Activated naive CD8-positive, alpha-beta T cell treated with anti-CD3 and anti-CD28 coated beads, Interleukin-2, amount 10 ng/mL, durations not matched to agents 7 days and 5 days (primary cell): ENCODE results near the gene ITGA4. TPM values are rescaled to one million over a fixed set of nuclear protein-coding genes. Genes with fewer than 3 reads are reported as not detected.
"Not testable (repeated sequence)": the region's sequence is repeated elsewhere in the genome, so short reads cannot be mapped to it uniquely, and the experiment has no call there.

Experiments
- ATAC-seq: fragments of 150-1000 bp; cut with Tn5 transposase; one replicate; pipeline ENCODE4 v1.10.0; 2021; ENCODE audit warnings: low read depth, moderate library complexity
- POLR2A ChIA-PET: fragments of 350-600 bp; sonication (Branson Sonifier 250); formaldehyde crosslinking; loops from one replicate; lab custom pipeline; 2021; ENCODE audit warnings: antibody characterized with exemption; lab: Charles Lee
- DNase-seq: peaks from one replicate; pipeline ENCODE4 v3.0.0; 2021
- H3K27ac Mint-ChIP-seq: one replicate; pipeline ENCODE4 v1.8.0; 2022; ENCODE audit warnings: mild to moderate bottlenecking, mixed read lengths
- H3K27me3 Mint-ChIP-seq: one replicate; pipeline ENCODE4 v1.8.0; 2022; ENCODE audit warnings: mild to moderate bottlenecking, moderate library complexity, mixed read lengths
- H3K36me3 Mint-ChIP-seq: one replicate; pipeline ENCODE4 v1.8.0; 2021; ENCODE audit warnings: mild to moderate bottlenecking, mixed read lengths
- H3K4me1 Mint-ChIP-seq: one replicate; pipeline ENCODE4 v1.8.0; 2021; ENCODE audit warnings: mixed read lengths
- H3K4me3 Mint-ChIP-seq: one replicate; pipeline ENCODE4 v1.8.0; 2022; ENCODE audit warnings: mild to moderate bottlenecking, moderate library complexity, mixed read lengths
- H3K9me3 Mint-ChIP-seq: one replicate; pipeline ENCODE4 v1.8.0; 2021; ENCODE audit warnings: mixed read lengths
- total RNA-seq, 2 experiments: library from RNA; stranded (reverse); gene quantifications; one replicate each; pipeline ENCODE4 v1.2.3, GENCODE V29; 2021

Gene ITGA4
- total RNA-seq, 2 experiments from 2014 or later: 216 to 227 TPM

DNA sequence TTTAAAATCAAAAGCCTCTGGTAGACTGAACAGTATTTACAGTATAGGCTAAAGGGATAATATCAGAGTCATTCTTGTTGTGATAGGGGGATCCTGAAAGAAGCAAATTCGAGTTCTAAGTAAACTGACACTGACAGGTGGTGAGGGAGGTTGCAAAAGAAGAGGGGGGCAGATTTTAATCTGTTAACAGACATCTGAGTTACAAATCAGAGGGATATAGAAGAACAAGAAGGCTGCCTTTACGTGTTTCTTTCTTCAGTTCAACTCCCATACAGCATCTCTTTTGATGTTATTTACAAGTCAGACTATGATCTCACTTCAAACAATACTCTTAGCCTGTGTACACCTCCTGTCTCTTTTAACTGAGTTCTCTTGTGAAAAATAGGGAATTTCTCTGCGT, 16.3 kb upstream of the ITGA4 start:
- Mint-ChIP-seq H3K4me3 (no peak overlapping the region), H3K27me3 (no peaks in the 10 kb centered on the region), H3K27ac (no peak overlapping the region), H3K36me3 (peaks cover 5% of the 10 kb centered on the region), H3K4me1 (peaks cover 35% of the 10 kb centered on the region), H3K9me3 (no peaks in the 10 kb centered on the region)
- DNase-seq (no peak), ATAC-seq (no peak)
- POLR2A ChIA-PET: no interaction called here

GRCh38 chr2:181441670-181442069, 15.5 kb upstream of the ITGA4 start:
- peaks cover 5% of the 10 kb centered on the region for H3K36me3 Mint-ChIP-seq
- no peak overlapping the region for H3K4me3 Mint-ChIP-seq
- H3K9me3 Mint-ChIP-seq: no peaks in the 10 kb centered on the region
- no peak for ATAC-seq
- peaks cover 36% of the 10 kb centered on the region for H3K4me1 Mint-ChIP-seq
- H3K27me3 Mint-ChIP-seq: no peaks in the 10 kb centered on the region
- DNase-seq: no peak
- POLR2A ChIA-PET: interaction anchor here (1.1 kb wide), 1 partner anchor 16 kb away, joined by 4 read pairs; the partner anchor contains the start of gene ITGA4
- no peak overlapping the region for H3K27ac Mint-ChIP-seq

DNA sequence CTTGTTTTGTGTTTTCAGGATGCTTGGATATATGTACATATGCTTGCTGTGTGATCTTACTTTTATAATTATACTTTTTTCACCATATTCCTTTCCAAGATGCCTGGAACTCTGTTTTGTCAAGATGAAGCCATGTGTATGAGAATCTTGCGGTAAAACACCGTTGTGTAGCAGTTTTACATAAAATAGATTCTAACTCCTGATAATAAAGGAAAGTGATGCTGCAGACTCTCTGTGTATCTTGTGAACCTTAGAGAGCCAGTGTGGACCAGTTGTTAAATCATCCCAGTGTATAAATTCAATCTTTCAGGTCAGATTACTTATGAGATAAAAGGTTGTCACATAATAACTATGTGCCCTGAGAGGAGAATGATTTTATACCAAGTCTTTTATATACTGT, 12.5 kb upstream of the ITGA4 start:
- H3K4me3 Mint-ChIP-seq: peak overlapping the region; percentile 17

GRCh38 chr2:181446985-181447384, 10.2 kb upstream of the ITGA4 start:
- Mint-ChIP-seq H3K27ac (peak overlapping the region; percentile 75), H3K9me3 (peaks cover 6% of the 10 kb centered on the region), H3K27me3 (no peaks in the 10 kb centered on the region), H3K36me3 (peaks cover 16% of the 10 kb centered on the region), H3K4me1 (peaks cover 17% of the 10 kb centered on the region), H3K4me3 (peak overlapping the region; percentile 66)
- DNase-seq: no peak
- ATAC-seq: peak; percentile 58
- POLR2A ChIA-PET: interaction anchor here (2.0 kb wide), 1 partner anchor 10 kb away, joined by 6 read pairs; the partner anchor contains the start of gene ITGA4

More for the DNA sequence above, 12.5 kb upstream of the ITGA4 start:
- H3K36me3 Mint-ChIP-seq: peaks cover 16% of the 10 kb centered on the region
- DNase-seq (no peak), ATAC-seq (no peak)
- POLR2A ChIA-PET: no interaction called here
- no peak overlapping the region for H3K27ac Mint-ChIP-seq
- peaks cover 5% of the 10 kb centered on the region for H3K9me3 Mint-ChIP-seq
- H3K4me1 Mint-ChIP-seq: peaks cover 24% of the 10 kb centered on the region
- H3K27me3 Mint-ChIP-seq: no peaks in the 10 kb centered on the region

GRCh38 chr2:181449278-181449677, 7.9 kb upstream of the ITGA4 start:
- H3K9me3 Mint-ChIP-seq, POLR2A ChIA-PET, H3K27ac Mint-ChIP-seq, DNase-seq, H3K27me3 Mint-ChIP-seq, H3K4me3 Mint-ChIP-seq, ATAC-seq: not testable (repeated sequence)
- Mint-ChIP-seq H3K4me1 (peaks cover 14% of the 10 kb centered on the region), H3K36me3 (peaks cover 20% of the 10 kb centered on the region)

- peaks cover 1% of the 10 kb centered on the region for H3K9me3 Mint-ChIP-seq
- POLR2A ChIA-PET: interaction anchor here (1.2 kb wide), 1 partner anchor 62 kb away, joined by 4 read pairs; no protein-coding TSS in a partner anchor
- H3K4me1 Mint-ChIP-seq: peaks cover 31% of the 10 kb centered on the region
- ATAC-seq (no peak), DNase-seq (no peak)
- no peaks in the 10 kb centered on the region for H3K27me3 Mint-ChIP-seq
- peak overlapping the region; percentile 7 for H3K4me3 Mint-ChIP-seq
- peaks cover 31% of the 10 kb centered on the region for H3K36me3 Mint-ChIP-seq
- peak overlapping the region; percentile 67 for H3K27ac Mint-ChIP-seq
Measured at GRCh38 chr2:181454686-181455450, 2.3 kb upstream of the ITGA4 start.

GRCh38 chr2:181456660-181457120, 496 bp upstream of the ITGA4 start:
- H3K36me3 Mint-ChIP-seq: peaks cover 39% of the 10 kb centered on the region
- H3K9me3 Mint-ChIP-seq: peaks cover 1% of the 10 kb centered on the region
- H3K4me3 Mint-ChIP-seq: peak overlapping the region; percentile 99
- H3K27me3 Mint-ChIP-seq: no peaks in the 10 kb centered on the region
- peak; percentile 80 for ATAC-seq
- POLR2A ChIA-PET: interaction anchor here (0.6 to 7.9 kb wide), 19 partner anchors 10 to 352 kb away, joined by 3 to 219 read pairs (median 6); no protein-coding TSS in a partner anchor
- peak; percentile 80 for DNase-seq
- H3K4me1 Mint-ChIP-seq: peaks cover 37% of the 10 kb centered on the region
- peak overlapping the region; percentile 94 for H3K27ac Mint-ChIP-seq

- Mint-ChIP-seq H3K36me3 (peaks cover 42% of the 10 kb centered on the region), H3K9me3 (no peaks in the 10 kb centered on the region), H3K4me1 (peaks cover 46% of the 10 kb centered on the region), H3K27ac (peak overlapping the region; percentile 94), H3K4me3 (peak overlapping the region; percentile 99), H3K27me3 (no peaks in the 10 kb centered on the region)
- POLR2A ChIA-PET: interaction anchor here (1.1 to 7.9 kb wide), 16 partner anchors 8 to 353 kb away, joined by 3 to 219 read pairs (median 6); no protein-coding TSS in a partner anchor
- DNase-seq: no peak
- ATAC-seq: peak; percentile 5
Measured at GRCh38 chr2:181457741-181458425, 697 bp downstream of the ITGA4 start.

DNA sequence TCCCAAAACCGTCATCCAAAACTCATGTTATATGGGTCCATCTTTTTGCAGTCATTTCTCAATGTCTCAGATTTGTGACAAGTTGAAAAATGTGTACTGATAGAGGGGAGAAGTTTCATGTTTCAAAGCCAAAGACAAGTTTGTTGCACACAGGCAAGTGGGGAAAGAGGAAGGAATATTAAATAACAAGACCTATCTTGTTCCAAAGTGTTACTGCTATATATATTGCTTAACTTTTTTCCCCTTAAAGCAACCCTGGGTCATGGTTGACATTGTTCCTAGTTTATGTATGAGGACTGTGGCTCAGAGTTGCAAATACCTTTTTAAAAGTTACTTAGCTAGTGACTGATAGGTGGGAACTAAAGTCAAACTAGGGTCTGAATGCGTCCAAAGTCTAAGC, 1.7 kb downstream of the ITGA4 start:
- Mint-ChIP-seq H3K9me3 (no peaks in the 10 kb centered on the region), H3K27me3 (no peaks in the 10 kb centered on the region), H3K4me1 (peaks cover 56% of the 10 kb centered on the region), H3K36me3 (peaks cover 49% of the 10 kb centered on the region), H3K27ac (peak overlapping the region; percentile 94), H3K4me3 (peak overlapping the region; percentile 99)
- DNase-seq (no peak), ATAC-seq (no peak)
- POLR2A ChIA-PET: interaction anchor here (1.4 to 7.9 kb wide), 4 partner anchors 145 to 333 kb away, joined by 4 to 219 read pairs (median 32); no protein-coding TSS in a partner anchor

DNA sequence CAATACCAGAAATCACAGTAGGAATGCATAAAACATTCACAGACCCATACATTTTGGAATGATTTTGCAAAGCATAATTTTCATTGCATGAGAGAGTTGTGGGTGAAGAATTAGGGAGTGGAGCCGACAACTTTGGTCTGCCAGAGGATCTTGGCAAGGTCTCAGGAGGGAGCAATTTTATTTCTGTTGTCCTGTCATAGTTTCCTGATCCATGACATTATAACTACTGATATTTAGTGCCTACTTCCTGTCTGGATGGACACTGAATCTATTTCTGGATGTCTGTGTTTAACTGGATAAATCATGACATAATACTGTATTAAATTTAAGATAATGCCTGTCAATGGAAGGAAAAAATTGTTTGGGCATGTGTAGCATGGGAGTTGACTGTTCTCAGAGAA, 2.4 kb downstream of the ITGA4 start:
- H3K9me3 Mint-ChIP-seq: no peaks in the 10 kb centered on the region
- peak overlapping the region; percentile 99 for H3K4me3 Mint-ChIP-seq
- no peak for ATAC-seq
- POLR2A ChIA-PET: interaction anchor here (1.0 to 7.9 kb wide), 4 partner anchors 11 to 334 kb away, joined by 3 to 219 read pairs (median 26); no protein-coding TSS in a partner anchor
- DNase-seq: no peak
- peaks cover 59% of the 10 kb centered on the region for H3K4me1 Mint-ChIP-seq
- peak overlapping the region; percentile 94 for H3K27ac Mint-ChIP-seq
- peaks cover 53% of the 10 kb centered on the region for H3K36me3 Mint-ChIP-seq
- H3K27me3 Mint-ChIP-seq: no peaks in the 10 kb centered on the region

DNA sequence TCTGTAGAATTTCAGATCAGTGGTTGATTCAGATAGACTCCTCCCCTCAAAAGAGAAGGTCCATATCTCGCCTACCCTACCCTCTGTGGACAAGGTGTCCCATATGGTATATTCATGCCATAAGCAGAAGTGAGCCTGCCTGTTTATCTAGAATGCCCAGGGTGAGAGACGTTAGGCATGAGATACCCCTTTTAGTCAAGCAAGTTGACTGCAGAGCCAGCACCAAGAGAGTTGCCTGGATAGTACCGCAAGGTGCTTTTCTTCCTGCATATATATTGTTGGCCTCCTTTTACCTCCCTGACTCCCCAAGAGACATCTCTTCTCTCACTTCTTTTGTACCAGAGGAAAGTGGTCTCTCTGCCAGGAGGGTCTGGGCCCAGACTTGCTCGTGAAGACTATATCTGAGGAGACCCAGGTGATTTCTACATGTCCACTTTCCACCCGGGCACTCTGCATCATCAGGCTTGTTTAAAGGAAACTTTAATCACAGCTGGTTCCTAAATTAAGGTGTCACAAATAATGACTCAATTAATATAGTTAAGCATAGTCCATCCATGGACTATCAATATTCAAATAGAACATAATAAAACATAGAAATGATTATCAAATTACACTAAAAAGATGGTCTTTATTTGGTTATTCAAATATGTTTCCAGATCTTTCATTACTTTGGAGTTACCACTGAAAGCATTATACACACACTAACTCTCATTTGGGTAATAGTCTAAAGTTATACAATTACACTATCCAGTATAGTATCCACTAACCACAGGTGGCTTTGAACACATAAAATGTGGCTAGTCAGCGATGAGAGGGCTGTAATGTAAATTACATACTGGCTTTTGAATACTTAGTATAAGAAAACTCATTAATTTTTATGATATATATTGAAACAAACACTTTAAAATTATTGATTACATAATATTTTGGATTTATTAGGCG, 4.1 kb downstream of the ITGA4 start:
- H3K36me3 Mint-ChIP-seq: peaks cover 55% of the 10 kb centered on the region
- peak overlapping the region; percentile 99 for H3K4me3 Mint-ChIP-seq
- DNase-seq (peak; percentile 32), ATAC-seq (no peak)
- H3K27ac Mint-ChIP-seq: peak overlapping the region; percentile 94
- peaks cover 54% of the 10 kb centered on the region for H3K4me1 Mint-ChIP-seq
- no peaks in the 10 kb centered on the region for H3K27me3 Mint-ChIP-seq
- no peaks in the 10 kb centered on the region for H3K9me3 Mint-ChIP-seq
- POLR2A ChIA-PET: interaction anchor here (0.6 to 7.9 kb wide), 5 partner anchors 155 to 356 kb away, joined by 4 to 219 read pairs (median 4); no protein-coding TSS in a partner anchor

DNA sequence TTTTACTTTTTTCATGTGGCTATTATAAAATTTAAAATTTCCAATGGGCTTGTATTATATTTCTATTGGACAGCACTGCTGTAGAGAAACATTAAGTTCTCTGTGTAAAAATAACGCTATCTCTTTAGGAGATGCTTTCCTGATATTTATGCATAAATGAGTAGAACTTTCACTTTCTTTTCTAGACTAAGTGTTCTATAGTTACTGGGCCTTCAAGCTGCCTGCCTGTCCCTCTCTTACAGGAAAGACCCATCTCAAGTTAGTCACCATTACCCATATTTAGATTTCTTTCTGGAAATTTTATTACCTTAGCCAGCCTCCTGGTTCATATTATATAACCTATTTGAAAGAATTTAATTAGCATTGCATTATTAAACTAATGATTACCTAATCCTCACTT, 4.8 kb downstream of the ITGA4 start:
- ATAC-seq: peak; percentile 13
- Mint-ChIP-seq H3K4me1 (peaks cover 49% of the 10 kb centered on the region), H3K27me3 (no peaks in the 10 kb centered on the region), H3K9me3 (no peaks in the 10 kb centered on the region), H3K36me3 (peaks cover 55% of the 10 kb centered on the region), H3K27ac (peak overlapping the region; percentile 44), H3K4me3 (peak overlapping the region; percentile 53)
- POLR2A ChIA-PET: interaction anchor here (0.6 to 7.9 kb wide), 3 partner anchors 155 to 482 kb away, joined by 3 to 219 read pairs (median 4); partner anchors contain the start of gene UBE2E3
- no peak for DNase-seq
